ENCODE measurements around the gene VSTM2B.
"Not testable (repeated sequence)": the region's sequence is repeated elsewhere in the genome, so short reads cannot be mapped to it uniquely, and the experiment has no call there.

The VSTM2B gene

GRCh38 chr19:29530540-29531457, 5.0 kb downstream of the VSTM2B start:
- no peak for DNase-seq (ENCODE audit: low read depth in 3 of 3)

DNA sequence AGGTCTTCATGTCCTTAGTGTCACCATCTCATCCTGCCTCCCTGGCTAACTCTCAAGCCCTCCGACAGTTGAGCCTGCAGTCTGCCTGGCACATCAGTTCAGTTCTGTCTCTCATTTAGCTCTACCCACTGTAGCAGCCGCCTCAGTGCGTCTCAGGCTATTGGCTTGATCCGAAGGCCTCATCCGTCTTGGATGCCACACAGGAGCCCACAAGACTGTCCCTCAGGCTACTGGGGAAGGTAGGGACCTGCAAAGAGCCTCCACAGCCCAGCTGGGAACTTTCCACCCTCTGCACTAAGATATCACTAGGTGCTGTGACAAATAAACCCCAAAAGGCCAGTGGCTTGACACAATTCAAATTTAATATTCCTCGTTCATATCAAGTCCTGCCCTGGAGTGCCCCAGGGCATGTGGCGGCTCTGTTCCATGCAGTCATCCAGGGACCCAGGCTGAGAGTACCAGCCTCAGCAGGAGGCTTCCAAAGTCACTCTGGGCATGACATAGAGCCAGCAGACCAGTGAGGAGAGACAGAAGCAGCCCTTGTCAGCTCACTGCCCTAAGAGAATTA, 5.7 kb downstream of the VSTM2B start:
- DNase-seq (ENCODE audit: low read depth in 3 of 3) = no peak

- DNase-seq (ENCODE audit: low read depth in 3 of 3) = no peak
Observed at GRCh38 chr19:29532097-29532496, 6.3 kb downstream of the VSTM2B start.

DNA sequence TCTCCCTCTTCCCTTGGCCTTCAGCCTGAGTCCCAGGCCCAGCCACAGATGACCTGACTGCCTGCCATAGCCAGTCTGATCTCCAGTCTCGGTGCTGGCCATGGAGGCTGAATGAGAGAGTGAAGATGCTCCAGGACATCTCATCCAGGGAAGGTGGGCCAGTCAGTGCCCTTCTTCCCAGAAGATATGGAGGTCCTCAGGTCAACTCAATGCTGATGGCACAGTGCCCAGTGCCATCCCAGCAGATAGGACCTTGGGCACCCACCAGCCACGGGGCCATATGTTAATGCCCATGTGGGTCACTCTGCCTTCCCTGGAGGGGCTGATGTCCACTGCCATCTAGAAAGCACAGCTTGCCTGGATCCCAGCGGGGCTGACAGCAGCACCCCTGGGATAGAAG, 7.2 kb downstream of the VSTM2B start:
- no peak for DNase-seq (ENCODE audit: low read depth in 3 of 3)

DNA sequence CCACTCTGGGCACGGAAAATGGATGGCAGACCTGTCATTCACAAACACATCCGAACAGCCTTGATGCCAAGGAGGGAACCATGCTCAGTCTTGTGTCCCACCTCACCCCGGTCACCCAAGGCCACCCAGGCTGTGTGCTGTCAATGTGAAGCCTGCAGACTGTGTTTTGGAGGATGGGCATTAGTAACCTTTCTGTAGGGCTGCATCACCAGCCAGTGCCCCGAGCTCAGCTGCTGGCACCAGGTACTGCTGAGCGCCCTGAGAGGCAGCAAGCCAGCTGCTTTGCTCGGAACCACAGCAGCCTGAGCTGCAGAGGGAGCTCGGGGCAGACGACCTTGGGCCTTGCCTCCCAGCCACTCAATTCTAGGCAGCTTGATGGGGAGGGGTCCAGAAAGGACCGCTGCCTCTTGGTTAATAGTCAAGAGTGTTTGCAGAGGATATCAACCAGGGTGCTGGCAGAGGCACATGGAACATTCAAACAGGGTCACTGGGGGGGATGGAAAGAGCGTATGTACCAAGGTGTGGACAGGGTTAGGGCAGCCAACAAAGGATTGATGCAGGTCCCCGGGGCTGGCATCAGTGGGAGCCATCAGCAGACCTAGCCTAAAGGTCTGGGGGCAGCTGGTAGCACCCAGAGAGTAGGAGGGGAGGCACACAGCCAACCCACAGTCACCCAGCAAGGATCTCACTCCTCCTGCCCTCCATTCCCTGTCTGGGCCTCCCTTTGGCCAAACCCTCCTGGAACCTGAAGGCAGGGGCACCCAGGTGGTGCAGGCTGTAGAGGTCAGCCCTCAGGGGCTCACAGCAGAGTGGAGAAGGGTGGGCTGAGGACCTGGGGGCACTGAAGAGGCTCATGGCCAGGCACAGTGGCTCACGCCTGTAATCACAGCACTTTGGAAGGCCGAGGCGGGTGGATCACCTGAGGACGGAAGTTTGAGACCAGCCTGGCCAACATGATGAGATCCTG, 8.1 kb downstream of the VSTM2B start:
- DNase-seq (ENCODE audit: low read depth in 3 of 3) = no peak

- no peak for DNase-seq (ENCODE audit: low read depth in 3 of 3)
Observed at GRCh38 chr19:29535214-29535831, 9.5 kb downstream of the VSTM2B start.

GRCh38 chr19:29535984-29536508, 10.3 kb downstream of the VSTM2B start:
- no peak for DNase-seq (ENCODE audit: low read depth in 3 of 3)

DNA sequence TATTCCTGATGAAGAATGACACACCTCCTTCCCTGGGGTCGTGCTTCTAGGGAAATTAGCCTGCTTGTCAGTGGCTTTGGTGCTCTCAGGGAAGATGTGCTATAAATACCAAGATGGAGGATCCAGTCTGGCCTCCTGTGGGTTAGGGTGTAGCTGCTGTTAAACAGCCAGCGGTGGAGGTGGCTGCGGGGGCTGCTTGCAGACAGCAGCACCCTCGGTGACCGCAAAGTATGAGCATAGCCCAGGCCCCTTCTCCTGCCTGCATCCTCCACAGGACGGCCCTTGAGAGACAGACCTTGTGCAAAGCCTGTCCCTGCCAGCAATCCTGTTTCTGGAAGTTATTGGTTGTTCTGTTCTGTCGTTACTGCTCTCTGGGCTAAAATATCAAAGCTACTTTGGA, 11.4 kb downstream of the VSTM2B start:
- no peak for DNase-seq (ENCODE audit: low read depth in 3 of 3)

- DNase-seq (ENCODE audit: low read depth in 3 of 3) = no peak
Observed at GRCh38 chr19:29537601-29538000, 11.8 kb downstream of the VSTM2B start.

DNA sequence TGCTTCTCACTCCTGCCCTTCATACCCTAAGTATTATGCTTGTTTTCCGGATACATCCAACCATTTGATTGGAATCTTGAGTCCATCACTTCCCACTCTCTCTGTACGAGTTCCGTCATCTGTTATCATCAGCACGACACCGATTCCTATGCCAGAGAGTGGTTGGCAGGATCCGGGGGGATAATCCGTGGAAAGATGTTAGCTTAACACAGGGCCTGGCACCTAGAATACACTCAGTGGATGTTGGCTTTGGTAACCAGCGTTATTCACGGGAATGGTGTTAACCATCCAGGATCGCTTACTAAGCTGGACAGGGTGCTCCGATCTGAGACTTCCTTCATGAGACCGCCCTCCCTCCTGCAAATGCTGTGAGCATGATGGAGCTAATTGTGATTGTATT, 12.4 kb downstream of the VSTM2B start:
- DNase-seq (ENCODE audit: low read depth in 3 of 3) = no peak

DNA sequence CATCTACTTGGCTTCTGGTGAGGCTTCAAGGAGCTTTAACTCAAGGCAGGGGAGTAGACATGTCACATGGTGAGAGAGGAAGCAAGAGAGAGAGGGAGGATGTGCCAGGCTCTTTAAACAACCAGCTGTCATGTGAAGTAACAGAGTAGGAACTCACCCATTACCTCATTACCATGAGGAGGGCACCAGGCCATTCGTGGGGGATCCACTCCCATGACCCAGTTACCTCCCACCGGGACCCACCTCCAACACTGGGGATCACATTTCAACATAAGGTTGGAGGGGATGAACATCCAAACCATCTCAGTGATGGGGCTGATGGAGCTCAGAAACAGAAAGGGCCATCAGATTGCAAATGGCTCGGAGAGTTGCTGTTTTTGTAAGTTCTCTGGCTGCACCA, 12.9 kb downstream of the VSTM2B start:
- DNase-seq (ENCODE audit: low read depth in 3 of 3) = no peak

GRCh38 chr19:29539131-29539530, 13.3 kb downstream of the VSTM2B start:
- DNase-seq (ENCODE audit: low read depth in 3 of 3) = no peak

DNA sequence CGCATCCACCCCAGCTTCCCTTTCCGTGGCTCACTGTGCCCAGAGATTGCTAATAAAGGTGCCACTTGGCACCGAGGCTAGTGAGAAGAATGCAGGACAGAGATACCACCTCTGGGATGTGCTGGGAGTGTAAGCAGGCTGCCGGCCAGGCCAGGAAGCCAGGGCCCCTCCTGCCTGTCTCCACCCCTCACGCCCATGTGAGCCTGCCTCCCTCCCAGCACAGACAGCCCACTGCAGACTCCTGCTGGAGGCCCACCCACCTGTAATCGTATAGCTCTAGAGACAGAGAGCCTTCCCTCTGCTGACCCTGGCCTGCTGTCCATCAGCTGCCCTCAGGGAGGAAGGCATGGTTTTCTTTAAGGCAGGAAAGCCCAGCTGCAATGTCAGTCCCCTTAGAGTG, 13.9 kb downstream of the VSTM2B start:
- no peak for DNase-seq (ENCODE audit: low read depth in 3 of 3)

DNA sequence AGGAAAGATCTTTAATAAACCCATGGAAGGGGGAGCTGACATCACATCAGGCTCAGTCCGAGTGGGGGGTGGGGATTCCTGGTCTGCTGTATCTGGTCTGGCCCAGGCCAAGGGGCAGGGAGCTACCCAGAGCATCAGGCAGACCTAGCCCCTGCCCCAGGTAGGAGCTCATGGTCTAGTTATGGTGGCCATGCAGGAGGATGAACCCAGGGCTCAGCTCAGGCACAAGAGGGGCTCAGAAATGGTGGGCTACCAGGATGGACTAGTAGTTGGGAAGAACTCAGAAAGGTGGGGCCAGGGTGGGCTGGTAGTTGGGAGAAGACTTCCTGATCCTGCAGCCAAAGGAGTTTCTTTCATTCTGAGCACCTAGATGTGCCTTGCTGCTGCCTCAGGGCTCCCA, 14.3 kb downstream of the VSTM2B start:
- no peak for DNase-seq (ENCODE audit: low read depth in 3 of 3)

- DNase-seq (ENCODE audit: low read depth in 3 of 3) = no peak
Observed at GRCh38 chr19:29541473-29542253, 15.9 kb downstream of the VSTM2B start.

- DNase-seq (ENCODE audit: low read depth in 3 of 3) = no peak
Observed at GRCh38 chr19:29542327-29542726, 16.5 kb downstream of the VSTM2B start.

GRCh38 chr19:29542776-29543175, 17.0 kb downstream of the VSTM2B start:
- no peak for DNase-seq (ENCODE audit: low read depth in 3 of 3)

DNA sequence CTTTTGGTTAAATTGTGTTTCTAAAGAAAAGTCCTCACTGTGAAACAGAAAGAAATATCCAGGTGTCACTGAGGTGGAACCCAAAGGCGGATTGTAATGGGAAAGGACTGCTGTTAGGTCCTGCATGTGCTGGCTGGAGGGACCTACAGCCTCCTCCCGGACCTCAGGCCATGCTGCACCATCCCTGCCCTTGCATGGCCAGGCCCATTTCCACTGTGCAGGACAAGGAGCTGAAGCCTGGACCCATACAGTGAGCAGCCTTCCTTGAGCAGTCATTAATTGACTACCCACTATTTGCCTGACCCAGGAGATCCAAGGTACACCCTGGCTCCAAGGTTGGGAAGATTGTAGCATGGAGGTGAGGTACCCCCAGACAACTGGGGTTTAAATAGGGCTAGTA, 17.6 kb downstream of the VSTM2B start:
- DNase-seq (ENCODE audit: low read depth in 3 of 3) = no peak

- no peak for DNase-seq (ENCODE audit: low read depth in 3 of 3)
Observed at GRCh38 chr19:29544656-29545360, 19.0 kb downstream of the VSTM2B start.

DNA sequence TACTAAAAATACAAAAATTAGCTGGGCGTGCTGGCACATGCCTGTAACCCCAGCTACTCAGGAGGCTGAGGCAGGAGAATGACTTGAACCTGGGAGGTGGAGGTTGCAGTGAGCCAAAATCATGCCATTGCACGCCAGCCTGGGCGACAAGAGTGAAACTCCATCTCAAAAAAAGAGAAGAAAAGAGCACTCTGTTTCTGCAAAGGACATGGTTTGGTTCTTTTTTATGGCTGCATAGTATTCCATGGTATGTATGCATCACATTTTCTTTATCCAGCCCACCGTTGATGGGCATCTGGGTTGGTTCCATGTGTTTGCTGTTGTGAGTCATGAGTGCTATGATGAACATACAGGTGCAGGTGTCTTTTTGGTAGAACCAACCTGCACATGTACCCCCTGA, 19.7 kb downstream of the VSTM2B start:
- DNase-seq (ENCODE audit: low read depth in 3 of 3) = not testable (repeated sequence)

Measured in stimulated activated CD4-positive, alpha-beta T cell treated with anti-CD3 and anti-CD28 coated beads, TNF-alpha, amount 100 ng/mL, for 4 hours (primary cell).